ENCODE results near the gene RASA1. TPM values are rescaled to one million over a fixed set of nuclear protein-coding genes. Genes with fewer than 3 reads are reported as not detected.

Gene RASA1
- total RNA-seq, result 10 to 100 TPM; 12.9 to 14.8 TPM

DNA sequence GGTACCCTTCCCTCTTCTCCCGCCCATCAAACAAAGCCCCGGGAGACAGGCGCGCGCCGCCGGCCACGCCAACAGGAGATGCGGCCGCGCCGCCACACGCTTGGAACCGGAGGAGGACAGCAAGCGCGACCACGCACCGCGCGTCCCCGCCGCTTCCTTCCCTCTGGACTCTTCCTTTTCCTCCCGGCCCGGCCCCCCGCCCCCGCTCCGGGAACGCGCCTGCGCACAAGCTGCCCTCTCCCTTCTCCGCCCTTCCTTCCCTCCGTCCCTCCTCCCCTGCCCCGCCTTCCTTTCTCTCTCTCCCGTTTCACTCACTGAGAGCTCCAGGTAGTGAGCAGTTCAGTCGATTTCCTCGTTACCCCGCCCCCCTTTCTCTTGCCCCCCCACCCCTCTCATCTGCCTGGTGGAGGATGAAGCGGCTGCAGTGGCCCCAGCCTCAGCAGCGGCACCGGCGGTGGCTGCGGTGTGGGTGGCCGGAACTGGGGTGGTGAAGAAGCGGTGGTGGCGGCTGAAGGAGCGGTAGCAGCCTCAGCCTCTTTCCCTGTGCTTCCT is at the start of gene RASA1:
RASA1 (plus strand) TSS at position 310 of the 552 bp plus-strand sequence. CDS start 569 bp downstream, outside the sequence.
- CTCF ChIA-PET, result interaction anchor here (0.9 to 2.3 kb wide), 4 partner anchors 9 to 387 kb away, joined by 3 to 16 read pairs (median 4); no protein-coding TSS in a partner anchor
- peak within 1 kb of the TSS; percentile 98 for H3K4me3 Mint-ChIP-seq

DNA sequence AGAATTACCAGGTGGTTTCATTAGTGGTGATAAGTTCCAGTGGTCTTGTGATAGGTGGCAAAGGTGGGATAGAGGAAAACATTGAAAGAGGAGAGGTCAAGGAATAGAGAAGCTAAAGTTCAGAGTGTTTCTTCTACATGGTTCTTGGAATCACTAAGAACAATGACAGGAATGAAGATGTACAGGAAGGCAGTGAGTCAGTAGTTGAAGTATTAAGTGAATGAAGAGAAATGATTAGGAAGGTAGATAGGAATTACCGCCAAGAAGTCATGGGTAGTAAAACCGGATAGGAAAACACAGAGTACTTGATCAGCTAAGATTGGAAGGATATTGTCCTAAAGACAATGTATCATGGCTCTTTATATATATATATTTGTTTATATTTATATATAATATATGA is 37.9 kb upstream of the RASA1 start:
- Mint-ChIP-seq H3K36me3 (ENCODE audit: low read depth) (no peaks in the 10 kb centered on the region), H3K27me3 (ENCODE audit: low read depth) (no peaks in the 10 kb centered on the region), H3K4me3 (no peak overlapping the region), H3K27ac (no peak overlapping the region), H3K4me1 (ENCODE audit: low read depth) (no peaks in the 10 kb centered on the region), H3K9me3 (ENCODE audit: insufficient read depth) (no peaks in the 10 kb centered on the region)
- DNase-seq (no peak), ATAC-seq (no peak)
- ChIA-PET POLR2A (no interaction called here), CTCF (no interaction called here)

More for the DNA sequence above, at the start of gene RASA1:
- H3K27ac Mint-ChIP-seq, result peak within 1 kb of the TSS; percentile 94
- ATAC-seq, result peak; percentile 74
- H3K36me3 Mint-ChIP-seq (ENCODE audit: low read depth), result peaks cover 14% of the 10 kb centered on the region
- H3K9me3 Mint-ChIP-seq (ENCODE audit: insufficient read depth), result no peaks in the 10 kb centered on the region
- POLR2A ChIA-PET, result interaction anchor here (0.6 to 1.6 kb wide), 3 partner anchors 146 to 207 kb away, joined by 4 to 6 read pairs (median 4); no protein-coding TSS in a partner anchor
- H3K27me3 Mint-ChIP-seq (ENCODE audit: low read depth), result no peaks in the 10 kb centered on the region
- peak; percentile 87 for DNase-seq
- peaks cover 32% of the 10 kb centered on the region for H3K4me1 Mint-ChIP-seq (ENCODE audit: low read depth)

- Mint-ChIP-seq H3K27ac (no peak overlapping the region), H3K4me1 (ENCODE audit: low read depth) (no peaks in the 10 kb centered on the region), H3K27me3 (ENCODE audit: low read depth) (peaks cover 2% of the 10 kb centered on the region), H3K9me3 (ENCODE audit: insufficient read depth) (no peaks in the 10 kb centered on the region), H3K4me3 (no peak overlapping the region), H3K36me3 (ENCODE audit: low read depth) (no peaks in the 10 kb centered on the region)
- peak; percentile 36 for ATAC-seq
- no peak for DNase-seq
- ChIA-PET POLR2A (interaction anchor here (0.6 kb wide), 1 partner anchor 156 kb away, joined by 3 read pairs; no protein-coding TSS in a partner anchor), CTCF (interaction anchor here (1.0 kb wide), 1 partner anchor 15 kb away, joined by 3 read pairs; no protein-coding TSS in a partner anchor)
These were observed 36.5 kb upstream of the RASA1 start for GRCh38 chr5:87231037-87231808.

- Mint-ChIP-seq H3K36me3 (ENCODE audit: low read depth) (no peaks in the 10 kb centered on the region), H3K27ac (no peak overlapping the region), H3K9me3 (ENCODE audit: insufficient read depth) (no peaks in the 10 kb centered on the region), H3K27me3 (ENCODE audit: low read depth) (peaks cover 2% of the 10 kb centered on the region), H3K4me1 (ENCODE audit: low read depth) (no peaks in the 10 kb centered on the region), H3K4me3 (no peak overlapping the region)
- POLR2A ChIA-PET, result no interaction called here
- CTCF ChIA-PET, result no interaction called here
- no peak for ATAC-seq
- DNase-seq, result no peak
These were observed 34.5 kb upstream of the RASA1 start for GRCh38 chr5:87233143-87233542.

DNA sequence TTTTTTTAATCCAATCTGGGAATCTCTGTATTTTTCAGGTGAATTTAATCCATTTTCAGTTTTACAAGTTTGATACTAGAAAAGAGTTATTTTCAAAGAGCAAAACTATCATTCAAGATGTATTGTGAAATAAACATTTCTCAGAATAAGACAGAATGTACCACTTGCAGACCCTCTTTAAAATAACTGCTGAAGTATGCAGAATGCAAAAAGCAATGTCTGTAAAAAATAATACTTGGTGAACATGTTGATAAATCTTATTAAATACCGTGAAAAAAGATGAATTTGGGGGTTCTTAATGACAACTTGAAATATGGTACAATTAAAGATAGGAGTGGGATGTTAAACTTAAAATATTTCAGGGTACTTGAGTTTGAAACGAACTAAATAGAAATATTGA is 26.1 kb upstream of the RASA1 start:
- CTCF ChIA-PET, result no interaction called here
- ATAC-seq, result no peak
- DNase-seq, result no peak
- H3K4me3 Mint-ChIP-seq, result no peak overlapping the region
- peaks cover 2% of the 10 kb centered on the region for H3K4me1 Mint-ChIP-seq (ENCODE audit: low read depth)
- no peaks in the 10 kb centered on the region for H3K9me3 Mint-ChIP-seq (ENCODE audit: insufficient read depth)
- no peaks in the 10 kb centered on the region for H3K36me3 Mint-ChIP-seq (ENCODE audit: low read depth)
- H3K27me3 Mint-ChIP-seq (ENCODE audit: low read depth), result no peaks in the 10 kb centered on the region
- POLR2A ChIA-PET, result no interaction called here
- H3K27ac Mint-ChIP-seq, result no peak overlapping the region

- Mint-ChIP-seq H3K27ac (no peak overlapping the region), H3K4me3 (no peak overlapping the region), H3K9me3 (ENCODE audit: insufficient read depth) (no peaks in the 10 kb centered on the region), H3K36me3 (ENCODE audit: low read depth) (no peaks in the 10 kb centered on the region), H3K4me1 (ENCODE audit: low read depth) (peaks cover 2% of the 10 kb centered on the region), H3K27me3 (ENCODE audit: low read depth) (no peaks in the 10 kb centered on the region)
- CTCF ChIA-PET, result no interaction called here
- no peak for DNase-seq
- POLR2A ChIA-PET, result no interaction called here
- ATAC-seq, result no peak
These were observed 25.4 kb upstream of the RASA1 start for GRCh38 chr5:87242242-87242641.

DNA sequence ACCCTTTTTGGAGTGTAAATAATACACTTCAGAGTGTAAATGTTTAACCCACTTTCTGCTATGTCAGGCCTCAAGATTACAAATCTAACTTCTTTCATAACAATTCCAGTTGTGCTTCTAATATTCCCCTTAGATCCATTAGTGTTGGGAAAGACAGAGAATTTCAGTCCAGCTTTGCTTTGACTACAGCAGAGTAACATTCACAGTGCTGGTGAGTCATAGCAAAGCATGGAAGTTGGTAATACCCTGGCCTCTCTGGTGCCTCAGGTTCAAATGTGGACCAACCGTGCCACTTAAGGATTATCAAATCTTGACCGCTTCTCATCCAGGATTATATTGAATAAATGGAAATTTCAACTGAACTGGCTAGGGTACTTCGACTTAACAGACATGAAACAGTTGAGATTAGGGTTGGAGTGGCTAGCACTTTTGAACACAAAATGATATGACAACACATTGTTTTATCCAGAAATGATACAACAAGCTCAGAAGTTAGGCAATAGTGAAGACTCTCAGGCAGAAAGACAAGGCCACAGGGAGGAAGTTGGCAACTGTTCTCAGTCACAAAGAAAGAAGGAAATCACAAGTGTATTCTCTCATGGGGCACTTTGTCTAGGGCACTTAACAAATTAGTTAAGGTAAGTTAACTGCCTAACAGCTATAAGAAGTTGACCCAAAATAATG is 24.4 kb upstream of the RASA1 start:
- no peaks in the 10 kb centered on the region for H3K36me3 Mint-ChIP-seq (ENCODE audit: low read depth)
- no peak overlapping the region for H3K27ac Mint-ChIP-seq
- no peaks in the 10 kb centered on the region for H3K9me3 Mint-ChIP-seq (ENCODE audit: insufficient read depth)
- ATAC-seq (no peak), DNase-seq (no peak)
- no peaks in the 10 kb centered on the region for H3K27me3 Mint-ChIP-seq (ENCODE audit: low read depth)
- POLR2A ChIA-PET, result interaction anchor here (0.7 kb wide), 1 partner anchor 23 kb away, joined by 4 read pairs; no protein-coding TSS in a partner anchor
- H3K4me1 Mint-ChIP-seq (ENCODE audit: low read depth), result peaks cover 2% of the 10 kb centered on the region
- CTCF ChIA-PET, result no interaction called here
- no peak overlapping the region for H3K4me3 Mint-ChIP-seq

GRCh38 chr5:87245451-87245850 is 22.2 kb upstream of the RASA1 start:
- Mint-ChIP-seq H3K27ac (no peak overlapping the region), H3K9me3 (ENCODE audit: insufficient read depth) (no peaks in the 10 kb centered on the region), H3K4me1 (ENCODE audit: low read depth) (peaks cover 2% of the 10 kb centered on the region), H3K27me3 (ENCODE audit: low read depth) (no peaks in the 10 kb centered on the region), H3K36me3 (ENCODE audit: low read depth) (no peaks in the 10 kb centered on the region), H3K4me3 (no peak overlapping the region)
- ATAC-seq (no peak), DNase-seq (no peak)
- POLR2A ChIA-PET, result no interaction called here
- CTCF ChIA-PET, result no interaction called here

GRCh38 chr5:87246061-87246460 is 21.6 kb upstream of the RASA1 start:
- H3K9me3 Mint-ChIP-seq (ENCODE audit: insufficient read depth), result no peaks in the 10 kb centered on the region
- peaks cover 2% of the 10 kb centered on the region for H3K4me1 Mint-ChIP-seq (ENCODE audit: low read depth)
- H3K27ac Mint-ChIP-seq, result no peak overlapping the region
- CTCF ChIA-PET, result no interaction called here
- ATAC-seq (no peak), DNase-seq (no peak)
- POLR2A ChIA-PET, result no interaction called here
- H3K36me3 Mint-ChIP-seq (ENCODE audit: low read depth), result no peaks in the 10 kb centered on the region
- H3K4me3 Mint-ChIP-seq, result no peak overlapping the region
- no peaks in the 10 kb centered on the region for H3K27me3 Mint-ChIP-seq (ENCODE audit: low read depth)

DNA sequence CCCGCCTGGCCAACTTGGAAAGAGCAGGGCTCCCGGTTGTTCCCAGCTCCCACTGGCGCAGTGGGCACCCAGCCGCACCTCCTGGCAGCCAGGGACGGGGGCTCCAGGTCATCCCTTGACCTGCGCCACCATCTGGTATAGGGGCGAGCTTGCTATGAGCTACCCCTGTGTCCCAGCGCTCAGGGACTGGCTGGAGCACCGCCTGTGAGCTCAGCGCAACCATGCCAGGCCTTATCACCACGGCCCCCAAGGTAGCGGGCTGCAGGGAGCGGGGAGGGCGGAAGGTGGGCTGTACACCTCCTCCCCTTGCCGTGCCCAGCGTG is 15.4 kb upstream of the RASA1 start:
- CTCF ChIA-PET, result no interaction called here
- DNase-seq, result no peak
- POLR2A ChIA-PET, result no interaction called here
- no peak for ATAC-seq
- H3K4me3 Mint-ChIP-seq, result no peak overlapping the region
- no peaks in the 10 kb centered on the region for H3K36me3 Mint-ChIP-seq (ENCODE audit: low read depth)
- no peaks in the 10 kb centered on the region for H3K4me1 Mint-ChIP-seq (ENCODE audit: low read depth)
- H3K9me3 Mint-ChIP-seq (ENCODE audit: insufficient read depth), result no peaks in the 10 kb centered on the region
- H3K27ac Mint-ChIP-seq, result no peak overlapping the region
- H3K27me3 Mint-ChIP-seq (ENCODE audit: low read depth), result peaks cover 7% of the 10 kb centered on the region

DNA sequence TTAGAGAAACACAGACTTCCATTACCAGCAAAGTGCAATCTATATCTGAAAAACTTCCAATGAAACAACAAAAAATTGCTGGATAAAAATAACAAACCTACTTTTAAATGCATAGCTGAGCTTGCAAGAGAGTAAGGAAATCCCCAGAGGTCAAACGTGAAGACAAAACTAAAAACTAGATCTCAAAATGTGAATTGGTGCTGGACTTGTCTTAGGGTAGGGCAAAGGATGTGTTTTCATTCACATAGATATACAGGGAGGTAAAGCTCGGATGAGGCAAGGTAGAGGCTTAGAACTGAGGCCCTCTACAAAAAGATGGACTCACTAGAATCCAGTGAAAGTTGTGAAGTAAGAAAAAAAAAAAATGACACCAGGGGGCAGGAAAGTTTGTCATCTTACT is 13.6 kb upstream of the RASA1 start:
- CTCF ChIA-PET, result interaction anchor here (1.1 to 1.5 kb wide), 2 partner anchors 146 to 179 kb away, joined by 3 read pairs; no protein-coding TSS in a partner anchor
- Mint-ChIP-seq H3K9me3 (ENCODE audit: insufficient read depth) (no peaks in the 10 kb centered on the region), H3K4me1 (ENCODE audit: low read depth) (peaks cover 3% of the 10 kb centered on the region), H3K4me3 (no peak overlapping the region), H3K27ac (no peak overlapping the region), H3K36me3 (ENCODE audit: low read depth) (no peaks in the 10 kb centered on the region), H3K27me3 (ENCODE audit: low read depth) (peaks cover 7% of the 10 kb centered on the region)
- ATAC-seq (no peak), DNase-seq (no peak)
- POLR2A ChIA-PET, result no interaction called here

DNA sequence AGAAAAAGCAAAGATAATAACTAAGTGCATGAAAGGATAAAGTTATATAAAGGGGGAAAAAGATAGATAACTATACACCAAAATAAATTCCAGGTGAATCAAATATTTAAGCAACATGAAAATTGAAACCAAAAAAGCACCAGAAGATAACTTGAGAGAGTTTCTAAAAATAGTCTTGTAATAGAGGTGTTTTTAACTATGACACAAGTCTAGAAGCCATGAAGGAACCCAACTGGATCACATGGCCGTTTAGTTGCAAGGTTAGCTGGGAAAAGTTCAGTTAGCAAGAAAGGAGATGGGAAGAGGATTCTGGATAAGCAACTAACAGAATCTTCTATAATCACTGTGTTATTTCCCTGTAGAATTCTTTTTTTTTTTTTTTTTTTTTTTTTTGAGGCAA is 9.2 kb upstream of the RASA1 start:
- no peak for ATAC-seq
- ChIA-PET POLR2A (no interaction called here), CTCF (no interaction called here)
- no peak overlapping the region for H3K4me3 Mint-ChIP-seq
- H3K36me3 Mint-ChIP-seq (ENCODE audit: low read depth), result no peaks in the 10 kb centered on the region
- no peak for DNase-seq
- H3K27me3 Mint-ChIP-seq (ENCODE audit: low read depth), result peaks cover 7% of the 10 kb centered on the region
- H3K27ac Mint-ChIP-seq, result no peak overlapping the region
- no peaks in the 10 kb centered on the region for H3K9me3 Mint-ChIP-seq (ENCODE audit: insufficient read depth)
- peaks cover 9% of the 10 kb centered on the region for H3K4me1 Mint-ChIP-seq (ENCODE audit: low read depth)

Data from activated CD8-positive, alpha-beta T cell treated with anti-CD3 and anti-CD28 coated beads, Interleukin-2, amount 10 ng/mL, durations not matched to agents 7 days and 5 days (primary cell).